Stimulated activated CD8-positive, alpha-beta memory T cell treated with anti-CD3 and anti-CD28 coated beads, Interleukin-12 subunit alpha, Interleukin-12 subunit beta, amount 100 ng/mL, for 24 hours (primary cell): ENCODE results near the gene LPCAT2.

Experiments used
- DNase-seq: peaks from one replicate; pipeline ENCODE4 v3.0.0-alpha.2; 2020; ENCODE audit errors: extremely low read depth

Gene LPCAT2

GRCh38 chr16:55508941-55509931 is at the start of gene LPCAT2:
LPCAT2 (plus strand) TSS chr16:55509072; CDS start chr16:55509182, 110 bp downstream.
- DNase-seq = peak; percentile 3

- no peak for DNase-seq
Observed at GRCh38 chr16:55462241-55462640, 46.6 kb upstream of the LPCAT2 start.

GRCh38 chr16:55464375-55464774 is 44.5 kb upstream of the LPCAT2 start:
- no peak for DNase-seq

GRCh38 chr16:55465077-55465896 is 43.6 kb upstream of the LPCAT2 start:
- peak; percentile 58 for DNase-seq

- no peak for DNase-seq
Observed at GRCh38 chr16:55466209-55466608, 42.7 kb upstream of the LPCAT2 start.

- no peak for DNase-seq
Observed at GRCh38 chr16:55467898-55468297, 41.0 kb upstream of the LPCAT2 start.

- no peak for DNase-seq
Observed at GRCh38 chr16:55468352-55468990, 40.4 kb upstream of the LPCAT2 start.

GRCh38 chr16:55469821-55470532 is 38.9 kb upstream of the LPCAT2 start:
- no peak for DNase-seq

GRCh38 chr16:55470533-55471371 is 38.1 kb upstream of the LPCAT2 start:
- no peak for DNase-seq

- DNase-seq = no peak
Observed at GRCh38 chr16:55471448-55472097, 37.3 kb upstream of the LPCAT2 start.

- DNase-seq = no peak
Observed at GRCh38 chr16:55473587-55473986, 35.3 kb upstream of the LPCAT2 start.

GRCh38 chr16:55474821-55475220 is 34.1 kb upstream of the LPCAT2 start:
- DNase-seq = no peak

GRCh38 chr16:55475919-55476318 is 33.0 kb upstream of the LPCAT2 start:
- DNase-seq = no peak

GRCh38 chr16:55476625-55477533 is 32.0 kb upstream of the LPCAT2 start:
- no peak for DNase-seq

GRCh38 chr16:55477736-55478135 is 31.1 kb upstream of the LPCAT2 start:
- DNase-seq = no peak

- no peak for DNase-seq
Observed at GRCh38 chr16:55478827-55479429, 29.9 kb upstream of the LPCAT2 start, which contains the start of gene MMP2. MMP2 (plus strand) TSS chr16:55479198; CDS start chr16:55479480, 282 bp downstream.

GRCh38 chr16:55479430-55480140 is 29.3 kb upstream of the LPCAT2 start:
- DNase-seq = no peak

GRCh38 chr16:55480228-55480655 is 28.6 kb upstream of the LPCAT2 start:
- DNase-seq = no peak
